ENCODE measurements around the gene GRAP2. TPM values are rescaled to one million over a fixed set of nuclear protein-coding genes. Genes with fewer than 3 reads are reported as not detected.

Gene GRAP2
- total RNA-seq, 1 experiment from 2014 or later: 0.12 TPM

GRCh38 chr22:40018051-40018450 is 117.2 kb downstream of the GRAP2 start:
- Mint-ChIP-seq H3K27me3 (ENCODE audit: insufficient read depth, unreplicated experiment) (no peaks in the 10 kb centered on the region), H3K9me3 (ENCODE audit: unreplicated experiment) (no peaks in the 10 kb centered on the region), H3K4me3 (ENCODE audit: unreplicated experiment) (no peak overlapping the region), H3K4me1 (ENCODE audit: insufficient read depth, unreplicated experiment) (peaks cover 16% of the 10 kb centered on the region), H3K36me3 (ENCODE audit: insufficient read depth, unreplicated experiment) (peaks cover 34% of the 10 kb centered on the region), H3K27ac (ENCODE audit: low read depth, unreplicated experiment) (no peak overlapping the region)
- intact Hi-C loops (cut with micrococcal nuclease): no loop called here
- DNase-seq (ENCODE audit: unreplicated experiment): no peak
- POLR2A ChIA-PET: no interaction called here
- CTCF ChIA-PET: interaction anchor here (0.9 to 1.1 kb wide), 2 partner anchors 416 to 426 kb away, joined by 3 read pairs; no protein-coding TSS in a partner anchor
- BruUV-seq (replicated peaks): no TSS peak
- TF ChIP-seq, protein P1, sequence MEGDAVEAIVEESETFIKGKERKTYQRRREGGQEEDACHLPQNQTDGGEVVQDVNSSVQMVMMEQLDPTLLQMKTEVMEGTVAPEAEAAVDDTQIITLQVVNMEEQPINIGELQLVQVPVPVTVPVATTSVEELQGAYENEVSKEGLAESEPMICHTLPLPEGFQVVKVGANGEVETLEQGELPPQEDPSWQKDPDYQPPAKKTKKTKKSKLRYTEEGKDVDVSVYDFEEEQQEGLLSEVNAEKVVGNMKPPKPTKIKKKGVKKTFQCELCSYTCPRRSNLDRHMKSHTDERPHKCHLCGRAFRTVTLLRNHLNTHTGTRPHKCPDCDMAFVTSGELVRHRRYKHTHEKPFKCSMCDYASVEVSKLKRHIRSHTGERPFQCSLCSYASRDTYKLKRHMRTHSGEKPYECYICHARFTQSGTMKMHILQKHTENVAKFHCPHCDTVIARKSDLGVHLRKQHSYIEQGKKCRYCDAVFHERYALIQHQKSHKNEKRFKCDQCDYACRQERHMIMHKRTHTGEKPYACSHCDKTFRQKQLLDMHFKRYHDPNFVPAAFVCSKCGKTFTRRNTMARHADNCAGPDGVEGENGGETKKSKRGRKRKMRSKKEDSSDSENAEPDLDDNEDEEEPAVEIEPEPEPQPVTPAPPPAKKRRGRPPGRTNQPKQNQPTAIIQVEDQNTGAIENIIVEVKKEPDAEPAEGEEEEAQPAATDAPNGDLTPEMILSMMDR (IDR thresholded peaks at IDR 0.05; ENCODE audit: unreplicated experiment): no peak

- ChIA-PET POLR2A (interaction anchor here (0.5 kb wide), 1 partner anchor 274 kb away, joined by 5 read pairs; no protein-coding TSS in a partner anchor), CTCF (interaction anchor here (0.6 to 0.9 kb wide), 4 partner anchors 10 to 485 kb away, joined by 3 to 5 read pairs (median 4); no protein-coding TSS in a partner anchor)
- no peak overlapping the region for H3K4me3 Mint-ChIP-seq (ENCODE audit: unreplicated experiment)
- intact Hi-C loops (cut with micrococcal nuclease): no loop called here
- no peak overlapping the region for H3K27ac Mint-ChIP-seq (ENCODE audit: low read depth, unreplicated experiment)
- TF ChIP-seq, protein P1 (IDR thresholded peaks at IDR 0.05; ENCODE audit: unreplicated experiment): no peak
- H3K36me3 Mint-ChIP-seq (ENCODE audit: insufficient read depth, unreplicated experiment): peaks cover 35% of the 10 kb centered on the region
- no peak for DNase-seq (ENCODE audit: unreplicated experiment)
- BruUV-seq (replicated peaks): no TSS peak
- H3K4me1 Mint-ChIP-seq (ENCODE audit: insufficient read depth, unreplicated experiment): peaks cover 17% of the 10 kb centered on the region
- H3K9me3 Mint-ChIP-seq (ENCODE audit: unreplicated experiment): no peaks in the 10 kb centered on the region
- H3K27me3 Mint-ChIP-seq (ENCODE audit: insufficient read depth, unreplicated experiment): no peaks in the 10 kb centered on the region
Observed at GRCh38 chr22:40019100-40019499, 118.2 kb downstream of the GRAP2 start.

GRCh38 chr22:40020956-40021355 is 120.1 kb downstream of the GRAP2 start:
- Mint-ChIP-seq H3K27ac (ENCODE audit: low read depth, unreplicated experiment) (no peak overlapping the region), H3K36me3 (ENCODE audit: insufficient read depth, unreplicated experiment) (peaks cover 38% of the 10 kb centered on the region), H3K9me3 (ENCODE audit: unreplicated experiment) (no peaks in the 10 kb centered on the region), H3K27me3 (ENCODE audit: insufficient read depth, unreplicated experiment) (no peaks in the 10 kb centered on the region), H3K4me1 (ENCODE audit: insufficient read depth, unreplicated experiment) (peaks cover 7% of the 10 kb centered on the region), H3K4me3 (ENCODE audit: unreplicated experiment) (no peak overlapping the region)
- no TSS peak for BruUV-seq (replicated peaks)
- DNase-seq (ENCODE audit: unreplicated experiment): no peak
- TF ChIP-seq, protein P1 (IDR thresholded peaks at IDR 0.05; ENCODE audit: unreplicated experiment): no peak
- CTCF ChIA-PET: interaction anchor here (1.1 to 22.5 kb wide), 5 partner anchors 15 to 484 kb away, joined by 5 to 471 read pairs (median 103); partner anchors contain the start of gene RPS19BP1
- intact Hi-C loops (cut with micrococcal nuclease): no loop called here
- POLR2A ChIA-PET: interaction anchor here (0.6 to 1.2 kb wide), 2 partner anchors 20 to 27 kb away, joined by 3 read pairs; partner anchors contain the start of gene FAM83F

- no peak overlapping the region for H3K27ac Mint-ChIP-seq (ENCODE audit: low read depth, unreplicated experiment)
- BruUV-seq (replicated peaks): no TSS peak
- TF ChIP-seq, protein P1 (IDR thresholded peaks at IDR 0.05; ENCODE audit: unreplicated experiment): no peak
- POLR2A ChIA-PET: interaction anchor here (0.8 to 1.6 kb wide), 3 partner anchors 23 to 38 kb away, joined by 3 to 10 read pairs (median 3); partner anchors contain the start of gene FAM83F
- H3K4me3 Mint-ChIP-seq (ENCODE audit: unreplicated experiment): no peak overlapping the region
- CTCF ChIA-PET: interaction anchor here (0.6 to 22.5 kb wide), 7 partner anchors 12 to 738 kb away, joined by 3 to 471 read pairs (median 6); partner anchors contain the start of gene RPS19BP1
- DNase-seq (ENCODE audit: unreplicated experiment): no peak
- intact Hi-C loops (cut with micrococcal nuclease): no loop called here
- H3K4me1 Mint-ChIP-seq (ENCODE audit: insufficient read depth, unreplicated experiment): peaks cover 7% of the 10 kb centered on the region
- H3K36me3 Mint-ChIP-seq (ENCODE audit: insufficient read depth, unreplicated experiment): peaks cover 38% of the 10 kb centered on the region
- H3K27me3 Mint-ChIP-seq (ENCODE audit: insufficient read depth, unreplicated experiment): no peaks in the 10 kb centered on the region
- no peaks in the 10 kb centered on the region for H3K9me3 Mint-ChIP-seq (ENCODE audit: unreplicated experiment)
Observed at GRCh38 chr22:40021401-40022000, 120.6 kb downstream of the GRAP2 start.
